ENCODE measurements around the gene ANXA11. TPM values are rescaled to one million over a fixed set of nuclear protein-coding genes. Genes with fewer than 3 reads are reported as not detected.
"Not testable (repeated sequence)": the region's sequence is repeated elsewhere in the genome, so short reads cannot be mapped to it uniquely, and the experiment has no call there.

ANXA11 gene
- total and polyA plus RNA-seq, 9 of the 15 experiments (the other 6 are each of a cell fraction or from before 2014, with no cell fraction given): 43.6 to 212 (median 109) TPM

- DNase-seq (ENCODE audit: extremely low read depth in 1 of 4, low spot score in 3 of 4); CTCF ChIA-PET (ENCODE audit: low intra/inter-chr PET ratio); H3K27ac ChIP-seq (ENCODE audit: extremely low read depth, low read depth, low read length); H3K36me3 ChIP-seq (ENCODE audit: control insufficient read depth, insufficient read depth, low read length); H3K9me3 ChIP-seq (replicated peaks; ENCODE audit: control insufficient read depth, insufficient read depth, low read depth, low read length); H3K4me3 ChIP-seq; H4K20me1 ChIP-seq (replicated peaks; ENCODE audit: control insufficient read depth, insufficient read depth, low read length); H3K4me2 ChIP-seq (ENCODE audit: insufficient read depth, low read length); POLR2A ChIA-PET; H3K79me2 ChIP-seq (ENCODE audit: control insufficient read depth, insufficient read depth, low read length); H2AFZ ChIP-seq (ENCODE audit: low read depth, low read length); FAIRE-seq; H3K4me1 ChIP-seq (replicated peaks in 1 of 2; ENCODE audit: control insufficient read depth in 2 of 2, insufficient read depth in 2 of 2, low read length in 2 of 2); intact Hi-C loops (cut with micrococcal nuclease); H3K9ac ChIP-seq (ENCODE audit: insufficient read depth in 1 of 2, low read depth in 2 of 2, low read length in 2 of 2); BruUV-seq (replicated peaks); H3K9me1 ChIP-seq (ENCODE audit: control insufficient read depth, insufficient read depth, low read length): not testable (repeated sequence)
- WGBS (ENCODE audit: insufficient coverage, low coverage, missing lambda C conversion rate): 0% methylated on average over 1 of the region's 4 CpGs
- peaks cover 0 to 23% of the 10 kb centered on the region in 2 experiments; a peak in 3 of 5 replicates for H3K27me3 ChIP-seq (ENCODE audit: control insufficient read depth in 2 of 2, insufficient read depth in 2 of 2, low read length in 2 of 2)
- in situ Hi-C loops (cut with MboI): loop anchor here (5.0 kb wide), 1 partner anchor 738 kb away; the partner anchor contains the start of gene EIF5AL1
- 0 out of 3 replicates have a peak, but pooled peaks have one; percentile 13 for ATAC-seq
Observed at GRCh38 chr10:80249906-80250305, 44.6 kb upstream of the ANXA11 start.

GRCh38 chr10:80247611-80248010 lies 42.3 kb upstream of the ANXA11 start:
- CTCF ChIA-PET (ENCODE audit: low intra/inter-chr PET ratio); FAIRE-seq: not testable (repeated sequence)

GRCh38 chr10:80244371-80244770 lies 39.0 kb upstream of the ANXA11 start:
- H3K27me3 ChIP-seq (ENCODE audit: control insufficient read depth in 2 of 2, insufficient read depth in 2 of 2, low read length in 2 of 2); DNase-seq (ENCODE audit: extremely low read depth in 1 of 4, low spot score in 3 of 4); H3K79me2 ChIP-seq (ENCODE audit: control insufficient read depth, insufficient read depth, low read length); H3K27ac ChIP-seq (ENCODE audit: extremely low read depth, low read depth, low read length); in situ Hi-C loops (cut with MboI); H2AFZ ChIP-seq (ENCODE audit: low read depth, low read length); ATAC-seq; H3K9me1 ChIP-seq (ENCODE audit: control insufficient read depth, insufficient read depth, low read length); H3K36me3 ChIP-seq (ENCODE audit: control insufficient read depth, insufficient read depth, low read length); H3K4me2 ChIP-seq (ENCODE audit: insufficient read depth, low read length); H3K4me1 ChIP-seq (replicated peaks in 1 of 2; ENCODE audit: control insufficient read depth in 2 of 2, insufficient read depth in 2 of 2, low read length in 2 of 2); intact Hi-C loops (cut with micrococcal nuclease); BruUV-seq (replicated peaks); POLR2A ChIA-PET; H3K9me3 ChIP-seq (replicated peaks; ENCODE audit: control insufficient read depth, insufficient read depth, low read depth, low read length); H3K9ac ChIP-seq (ENCODE audit: insufficient read depth in 1 of 2, low read depth in 2 of 2, low read length in 2 of 2); H4K20me1 ChIP-seq (replicated peaks; ENCODE audit: control insufficient read depth, insufficient read depth, low read length); H3K4me3 ChIP-seq; CTCF ChIA-PET (ENCODE audit: low intra/inter-chr PET ratio): not testable (repeated sequence)
- FAIRE-seq: peak; percentile 55
- 6% methylated on average over 3 of the region's 3 CpGs for WGBS (ENCODE audit: insufficient coverage, low coverage, missing lambda C conversion rate)

More at GRCh38 chr10:80247611-80248010, 42.3 kb upstream of the ANXA11 start:
- ATAC-seq; H3K9ac ChIP-seq (ENCODE audit: insufficient read depth in 1 of 2, low read depth in 2 of 2, low read length in 2 of 2); H3K36me3 ChIP-seq (ENCODE audit: control insufficient read depth, insufficient read depth, low read length); H3K9me3 ChIP-seq (replicated peaks; ENCODE audit: control insufficient read depth, insufficient read depth, low read depth, low read length); H3K27ac ChIP-seq (ENCODE audit: extremely low read depth, low read depth, low read length); H3K4me2 ChIP-seq (ENCODE audit: insufficient read depth, low read length); intact Hi-C loops (cut with micrococcal nuclease); H3K4me1 ChIP-seq (replicated peaks in 1 of 2; ENCODE audit: control insufficient read depth in 2 of 2, insufficient read depth in 2 of 2, low read length in 2 of 2); BruUV-seq (replicated peaks); H3K79me2 ChIP-seq (ENCODE audit: control insufficient read depth, insufficient read depth, low read length); H3K9me1 ChIP-seq (ENCODE audit: control insufficient read depth, insufficient read depth, low read length); POLR2A ChIA-PET; H2AFZ ChIP-seq (ENCODE audit: low read depth, low read length); H3K4me3 ChIP-seq; DNase-seq (ENCODE audit: extremely low read depth in 1 of 4, low spot score in 3 of 4); H4K20me1 ChIP-seq (replicated peaks; ENCODE audit: control insufficient read depth, insufficient read depth, low read length): not testable (repeated sequence)
- 2% methylated on average over 14 of the region's 20 CpGs for WGBS (ENCODE audit: insufficient coverage, low coverage, missing lambda C conversion rate)
- in situ Hi-C loops (cut with MboI): loop anchor here (5.0 kb wide), 1 partner anchor 735 kb away; the partner anchor contains the start of gene EIF5AL1
- H3K27me3 ChIP-seq (ENCODE audit: control insufficient read depth in 2 of 2, insufficient read depth in 2 of 2, low read length in 2 of 2): peaks cover 0 to 15% of the 10 kb centered on the region in 2 experiments; a peak in 2 of 5 replicates

GRCh38 chr10:80242341-80242740 lies 37.0 kb upstream of the ANXA11 start:
- in situ Hi-C loops (cut with MboI): not testable (repeated sequence)

More at GRCh38 chr10:80242341-80242740, 37.0 kb upstream of the ANXA11 start:
- H3K4me1 ChIP-seq (replicated peaks in 1 of 2; ENCODE audit: control insufficient read depth in 2 of 2, insufficient read depth in 2 of 2, low read length in 2 of 2); ATAC-seq; CTCF ChIA-PET (ENCODE audit: low intra/inter-chr PET ratio); H3K36me3 ChIP-seq (ENCODE audit: control insufficient read depth, insufficient read depth, low read length); H3K27me3 ChIP-seq (ENCODE audit: control insufficient read depth in 2 of 2, insufficient read depth in 2 of 2, low read length in 2 of 2); H3K9ac ChIP-seq (ENCODE audit: insufficient read depth in 1 of 2, low read depth in 2 of 2, low read length in 2 of 2); H3K4me2 ChIP-seq (ENCODE audit: insufficient read depth, low read length); H3K27ac ChIP-seq (ENCODE audit: extremely low read depth, low read depth, low read length); POLR2A ChIA-PET; H2AFZ ChIP-seq (ENCODE audit: low read depth, low read length); H3K4me3 ChIP-seq; H3K79me2 ChIP-seq (ENCODE audit: control insufficient read depth, insufficient read depth, low read length); DNase-seq (ENCODE audit: extremely low read depth in 1 of 4, low spot score in 3 of 4); H3K9me1 ChIP-seq (ENCODE audit: control insufficient read depth, insufficient read depth, low read length); intact Hi-C loops (cut with micrococcal nuclease); H3K9me3 ChIP-seq (replicated peaks; ENCODE audit: control insufficient read depth, insufficient read depth, low read depth, low read length); BruUV-seq (replicated peaks); H4K20me1 ChIP-seq (replicated peaks; ENCODE audit: control insufficient read depth, insufficient read depth, low read length): not testable (repeated sequence)
- FAIRE-seq: peak; percentile 61
- no CpG with 5 or more reads among the region's 4 CpGs for WGBS (ENCODE audit: insufficient coverage, low coverage, missing lambda C conversion rate)

All from K562 (cell line).